Occipital lobe (tissue), 2 donors: ENCODE measurements around the gene KIFC1. TPM values are rescaled to one million over a fixed set of nuclear protein-coding genes. Genes with fewer than 3 reads are reported as not detected.
"Not testable (repeated sequence)": the region's sequence is repeated elsewhere in the genome, so short reads cannot be mapped to it uniquely, and the experiment has no call there.

Source experiments
- DNase-seq: peaks from one replicate; lab custom pipeline; 2025; lab: John Stamatoyannopoulos, UW
- total RNA-seq: library from RNA; depleted of rRNA; stranded (reverse); fragments of >200 nt; gene quantifications from one replicate; pipeline ENCODE4 v1.2.3, GENCODE V29; 2014

KIFC1 gene
- total RNA-seq, 1 donor from 2014 or later = 3.6 TPM

DNA sequence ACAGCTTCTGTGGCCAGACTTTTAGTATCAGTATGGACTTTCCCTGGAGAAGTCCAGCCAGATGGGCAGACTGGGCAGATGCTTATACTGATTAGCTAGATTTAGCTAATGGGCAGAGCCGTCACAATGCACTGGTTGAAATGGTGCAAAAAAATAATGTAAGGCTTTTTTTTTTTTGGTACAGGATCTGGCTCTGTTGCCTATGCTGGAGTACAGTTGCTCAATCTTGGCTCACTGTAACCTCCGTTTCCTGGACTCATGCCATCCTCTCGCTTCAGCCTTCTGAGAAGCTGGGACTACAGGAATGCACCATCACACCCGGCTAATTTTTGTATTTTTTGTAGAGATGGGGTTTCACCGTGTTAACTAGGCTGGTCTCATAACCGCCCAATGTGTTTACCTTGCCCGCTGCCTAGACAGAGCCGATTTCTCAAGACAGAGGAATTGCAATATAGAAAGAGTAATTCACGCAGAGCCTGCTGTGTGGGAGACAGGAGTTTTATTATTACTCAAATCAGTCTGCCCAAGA is 16.4 kb upstream of the KIFC1 start:
- no peak for DNase-seq

DNA sequence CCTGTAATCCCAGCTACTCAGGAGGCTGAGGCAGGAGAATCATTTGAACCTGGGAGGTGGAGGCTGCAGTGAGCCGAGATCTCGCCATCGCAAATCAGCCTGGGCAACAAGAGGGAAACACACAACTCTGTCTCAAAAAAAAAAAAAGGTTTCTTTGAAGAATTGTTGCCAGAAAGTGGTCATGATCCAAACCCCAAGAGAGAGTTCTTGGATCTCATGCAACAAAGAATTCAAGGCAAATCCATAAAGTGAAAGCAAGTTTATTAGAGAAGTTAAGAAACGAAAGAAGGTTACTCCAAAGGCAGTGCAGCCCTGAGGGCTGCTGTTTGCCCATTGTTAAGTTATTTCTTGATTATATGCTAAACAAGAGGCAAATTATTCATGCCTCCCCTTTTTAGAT is 14.5 kb upstream of the KIFC1 start:
- no peak for DNase-seq

DNA sequence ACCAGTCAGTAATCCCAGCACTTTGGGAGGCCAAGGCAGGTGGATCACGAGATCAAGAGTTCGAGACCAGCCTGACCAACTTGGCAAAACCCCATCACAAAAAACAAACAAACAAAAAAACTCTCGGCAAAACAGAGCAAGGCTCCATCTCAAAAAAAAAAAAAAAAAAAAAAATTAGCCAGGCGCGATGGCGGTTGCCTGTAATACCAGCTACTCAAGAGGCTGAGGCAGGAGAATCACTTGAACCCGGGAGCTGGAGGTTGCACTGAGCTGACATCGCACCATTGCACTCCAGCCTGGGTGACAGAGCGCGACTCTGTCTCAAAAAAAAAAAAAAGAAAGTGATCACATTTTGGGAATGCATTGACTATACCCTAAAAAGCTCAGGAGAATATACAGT is 12.4 kb upstream of the KIFC1 start:
- DNase-seq = not testable (repeated sequence)

DNA sequence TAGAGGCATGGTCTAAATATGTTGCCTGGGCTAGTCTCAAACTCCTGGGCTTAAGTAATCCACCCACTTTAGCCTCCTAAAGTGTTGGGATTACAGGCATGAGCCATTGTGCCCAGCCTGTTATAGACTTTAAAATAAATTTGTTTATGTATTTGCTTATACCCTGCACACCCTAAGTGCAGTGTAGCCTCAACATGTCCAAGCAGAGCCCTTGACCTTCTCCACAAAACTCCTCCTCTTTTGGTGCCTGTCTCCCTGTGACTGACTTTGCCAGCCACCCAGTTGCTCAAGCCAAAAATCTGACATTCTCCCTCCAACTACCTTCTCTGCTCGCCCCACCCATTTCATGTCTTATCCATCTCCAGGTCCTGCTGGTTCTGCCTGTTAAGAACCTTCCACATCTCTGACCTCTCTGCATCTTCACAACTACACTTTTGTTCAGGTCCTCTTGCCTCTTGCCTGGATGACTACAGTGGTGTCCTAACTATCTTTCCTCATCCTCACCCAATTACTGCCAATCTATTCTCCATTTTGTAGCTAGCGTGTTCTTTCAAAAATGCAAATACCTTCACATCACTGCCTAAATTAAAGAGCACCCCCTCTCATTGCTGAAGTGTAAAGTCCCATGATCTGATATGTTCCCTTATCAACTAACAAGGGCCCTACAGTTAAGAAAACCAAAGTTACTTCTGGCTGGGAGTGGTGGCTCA is 11.2 kb upstream of the KIFC1 start:
- DNase-seq = no peak

DNA sequence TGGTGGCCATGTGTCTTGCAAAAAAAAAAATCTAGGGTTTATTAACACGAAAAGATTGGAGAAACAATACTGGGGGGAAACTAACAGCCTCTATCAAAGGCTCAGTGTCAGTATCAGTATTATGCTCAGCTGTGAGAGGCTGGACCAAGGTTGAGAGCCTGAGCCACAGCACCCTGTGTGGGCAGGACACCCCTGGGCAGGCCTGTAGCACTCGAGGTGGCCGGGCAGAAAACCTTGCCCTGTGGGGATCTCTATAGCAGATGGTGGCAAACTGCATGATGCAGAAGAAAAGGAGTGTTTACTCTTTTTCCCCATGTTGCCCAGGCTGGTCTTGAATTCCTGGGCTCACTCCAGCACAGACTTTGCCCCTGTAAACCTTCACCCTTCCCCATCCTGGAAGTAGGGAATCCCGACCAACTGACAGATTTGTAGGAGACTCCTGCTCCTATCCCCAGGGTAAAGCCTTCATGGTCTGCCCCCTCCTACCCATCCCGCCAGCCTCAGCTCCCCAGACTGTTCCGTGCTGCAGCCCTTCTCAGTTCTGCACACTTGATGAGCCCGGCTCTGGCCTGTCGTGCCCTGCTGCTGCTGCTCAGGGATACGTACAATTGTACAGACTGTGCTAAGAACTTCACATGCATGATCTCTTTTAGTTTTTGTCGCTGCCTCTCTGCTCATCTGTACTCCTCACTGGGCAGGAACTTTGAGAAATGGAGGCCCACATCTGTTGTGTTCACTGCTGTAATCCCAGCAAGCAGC is 8.0 kb upstream of the KIFC1 start:
- no peak for DNase-seq

DNA sequence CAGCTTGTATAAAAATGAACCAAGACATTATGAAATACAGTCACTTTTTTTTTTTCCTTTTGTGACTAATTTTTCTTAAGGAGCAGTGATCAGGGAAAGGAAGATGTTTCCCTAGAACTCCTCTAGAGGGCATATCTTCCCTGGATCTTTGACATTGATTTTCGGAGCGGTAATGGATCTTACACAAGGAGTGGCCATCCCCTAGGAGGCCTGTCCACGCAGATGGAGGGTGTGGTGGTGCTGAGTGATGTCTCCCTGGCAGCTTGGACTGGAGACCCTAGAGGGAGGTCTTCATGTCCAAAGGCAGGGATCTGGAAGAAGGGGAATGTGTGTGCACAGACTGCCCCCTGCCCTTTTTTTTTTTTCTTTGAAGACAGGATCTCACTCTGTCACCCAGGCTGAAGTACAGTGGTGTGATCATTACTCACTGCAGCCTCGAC is 7.0 kb upstream of the KIFC1 start:
- DNase-seq = no peak

DNA sequence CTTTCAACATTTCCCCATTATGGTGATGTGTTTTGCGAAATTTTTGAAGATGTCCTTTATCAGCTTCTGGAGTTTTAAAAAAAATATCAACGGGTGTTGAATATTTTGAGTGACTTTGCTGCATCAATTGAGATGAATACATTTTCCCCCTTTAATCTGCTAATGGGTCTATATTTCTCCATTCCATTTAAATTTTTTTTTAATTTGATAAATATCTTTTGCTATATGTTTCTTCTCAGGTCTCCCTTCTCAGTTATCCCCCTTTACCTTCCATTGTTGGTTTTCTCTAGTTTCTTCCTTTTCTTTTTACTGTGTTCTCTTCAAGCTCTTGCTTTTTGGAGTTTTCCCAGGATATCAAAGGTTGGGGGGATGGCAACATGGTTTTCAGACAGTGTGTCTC is 1.4 kb upstream of the KIFC1 start:
- no peak for DNase-seq

DNA sequence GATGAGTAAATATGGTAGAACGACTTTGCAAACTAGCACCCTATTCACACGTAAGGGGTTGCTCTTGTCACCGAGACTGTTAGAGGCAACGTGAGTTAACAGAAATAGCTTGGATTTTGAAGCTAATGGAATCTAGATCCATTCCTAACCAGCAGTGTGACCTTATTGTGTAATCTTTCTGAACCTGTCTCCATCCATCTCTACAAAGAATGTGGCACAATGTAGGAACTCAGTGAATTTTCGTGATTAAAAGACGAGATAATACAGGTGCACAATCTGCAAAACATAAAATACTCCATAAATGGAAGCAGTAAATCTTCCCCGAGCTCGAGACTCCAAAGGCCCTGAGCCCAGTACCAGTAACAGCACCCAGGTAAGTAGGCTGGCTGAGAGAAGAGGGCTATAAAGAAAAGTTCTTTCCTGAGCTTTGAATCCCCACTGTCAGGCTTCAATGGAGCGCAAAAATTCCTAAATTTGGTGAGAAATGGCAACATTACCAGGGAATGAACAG is 801 bp upstream of the KIFC1 start:
- no peak for DNase-seq

DNA sequence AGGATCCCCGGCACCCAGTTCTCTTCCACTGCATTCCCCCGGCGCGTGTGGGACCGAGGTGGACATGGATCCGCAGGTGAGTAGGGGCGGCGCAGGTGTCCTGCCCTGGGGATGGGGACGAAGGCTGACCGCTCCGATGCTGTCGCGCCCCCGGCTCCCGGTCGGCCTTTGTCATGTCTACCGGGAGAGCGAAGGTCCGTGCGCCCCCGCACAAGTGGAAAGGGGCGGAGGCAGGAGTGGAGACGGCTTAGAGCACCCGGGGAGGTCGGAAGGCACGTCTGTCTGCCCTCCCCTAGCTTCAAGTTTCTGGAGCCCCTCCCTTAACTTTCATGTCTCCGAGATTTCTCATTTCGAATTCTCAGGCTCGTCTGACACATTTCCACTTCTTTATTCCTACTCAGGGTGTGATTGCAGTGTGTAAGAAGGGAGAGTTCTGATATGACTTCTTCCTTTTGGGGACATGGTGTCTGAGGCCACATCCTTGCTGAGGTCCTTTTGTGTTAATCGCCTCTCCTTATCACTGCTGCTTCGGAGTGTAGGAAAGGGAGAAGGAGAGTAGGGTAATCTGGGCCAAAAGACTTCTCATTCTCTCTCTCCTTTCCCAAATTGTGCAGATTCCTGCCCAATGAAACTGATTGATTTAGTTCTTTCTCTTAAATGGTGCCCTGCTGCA is 435 bp downstream of the KIFC1 start:
- DNase-seq = no peak

DNA sequence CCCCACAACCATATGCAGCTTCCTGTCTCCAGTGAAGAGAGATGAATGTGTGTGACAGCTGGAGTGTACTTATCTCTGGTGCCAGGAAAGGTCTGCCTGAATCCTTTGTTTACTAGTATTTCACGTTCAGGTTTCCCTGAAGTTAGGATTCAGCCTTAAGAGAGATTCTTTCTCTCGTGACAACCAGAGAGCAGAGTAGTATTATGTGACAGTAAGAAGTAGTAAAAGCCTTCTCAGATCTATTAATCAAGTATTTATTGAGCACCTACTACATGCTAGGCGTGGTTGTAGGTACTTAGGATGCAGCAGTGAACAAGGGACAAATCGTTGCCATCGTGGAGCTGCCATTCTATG is 949 bp downstream of the KIFC1 start:
- DNase-seq = no peak

DNA sequence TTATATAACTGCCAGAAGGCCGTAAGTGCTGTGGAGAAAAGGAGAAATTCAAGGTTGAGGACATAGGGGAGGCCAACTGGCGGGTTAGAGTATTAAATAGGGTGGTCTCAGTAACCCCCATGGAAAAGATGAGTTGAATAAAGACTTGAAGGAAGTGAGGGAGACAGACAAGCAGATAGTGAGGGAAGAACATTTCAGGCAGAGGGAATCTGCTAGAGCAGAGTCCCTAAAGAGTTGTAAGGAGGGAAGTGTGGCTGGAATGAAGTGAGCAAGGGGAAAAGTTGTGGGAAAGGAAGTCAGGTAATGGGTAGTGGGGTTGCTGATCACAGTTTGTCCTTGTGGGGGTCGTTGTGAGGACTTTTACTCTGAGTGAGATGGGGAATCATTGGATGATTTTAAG is 1.4 kb downstream of the KIFC1 start:
- DNase-seq = no peak

DNA sequence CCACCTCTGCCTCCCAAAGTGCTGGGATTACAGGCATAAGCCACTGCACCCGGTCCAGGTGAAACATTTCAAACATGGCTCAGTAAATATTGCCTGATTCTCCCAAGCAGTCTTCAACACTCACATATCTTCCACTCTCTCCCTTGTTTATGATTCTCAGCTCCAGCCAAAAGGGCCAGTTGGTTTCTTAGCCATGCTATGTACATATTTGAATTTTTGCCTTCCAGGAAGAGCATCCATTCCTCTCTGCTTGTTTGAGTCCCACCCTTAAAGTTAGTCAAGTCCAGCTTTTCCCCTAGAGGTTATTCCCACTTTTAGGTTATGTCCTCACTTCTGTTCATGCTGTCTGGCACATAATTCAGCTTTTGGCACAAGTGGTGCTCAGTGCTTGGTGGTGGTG is 5.9 kb downstream of the KIFC1 start:
- no peak for DNase-seq

DNA sequence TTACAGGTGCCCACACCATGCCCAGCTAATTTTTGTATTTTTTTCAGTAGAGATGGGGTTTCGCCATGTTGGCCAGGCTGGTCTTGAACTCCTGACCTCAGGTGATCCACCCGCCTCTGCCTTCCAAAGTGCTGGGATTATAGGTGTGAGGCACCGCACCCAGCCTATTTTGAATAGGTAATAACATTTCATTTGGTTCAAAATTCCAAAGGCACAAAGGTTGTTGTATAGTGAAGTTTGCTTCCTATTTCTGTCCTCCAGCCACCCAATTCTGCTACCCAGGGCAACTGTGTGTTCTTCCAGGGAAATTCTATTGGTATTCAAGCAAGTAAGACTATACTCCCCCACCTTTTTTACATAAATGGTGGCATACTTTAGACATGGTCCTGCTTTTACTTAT is 7.0 kb downstream of the KIFC1 start:
- DNase-seq = not testable (repeated sequence)

DNA sequence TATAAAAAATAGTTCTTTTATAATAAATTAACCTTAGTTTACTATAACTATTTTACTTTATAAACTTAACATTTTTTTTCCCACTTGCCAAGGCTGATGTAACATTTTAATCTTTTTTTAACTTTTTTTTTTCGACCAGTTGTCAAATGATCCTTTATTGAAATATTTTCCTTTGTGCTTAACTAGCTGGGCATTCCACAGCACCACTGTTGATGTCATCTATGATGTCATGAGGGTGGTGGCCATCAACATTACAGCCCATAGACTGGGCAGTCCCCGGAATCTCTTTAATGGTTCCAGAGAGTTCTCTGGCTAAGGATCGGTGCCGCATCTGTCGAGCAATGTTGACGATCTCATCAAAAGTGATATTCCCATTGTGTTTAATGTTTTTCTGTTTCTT is 8.3 kb downstream of the KIFC1 start:
- DNase-seq = not testable (repeated sequence)

DNA sequence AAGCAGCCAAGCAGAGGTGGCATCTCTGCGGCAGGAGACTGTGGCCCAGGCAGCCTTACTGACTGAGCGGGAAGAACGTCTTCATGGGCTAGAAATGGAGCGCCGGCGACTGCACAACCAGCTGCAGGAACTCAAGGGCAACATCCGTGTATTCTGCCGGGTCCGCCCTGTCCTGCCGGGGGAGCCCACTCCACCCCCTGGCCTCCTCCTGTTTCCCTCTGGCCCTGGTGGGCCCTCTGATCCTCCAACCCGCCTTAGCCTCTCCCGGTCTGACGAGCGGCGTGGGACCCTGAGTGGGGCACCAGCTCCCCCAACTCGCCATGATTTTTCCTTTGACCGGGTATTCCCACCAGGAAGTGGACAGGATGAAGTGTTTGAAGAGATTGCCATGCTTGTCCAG is 13.3 kb downstream of the KIFC1 start:
- DNase-seq = no peak

DNA sequence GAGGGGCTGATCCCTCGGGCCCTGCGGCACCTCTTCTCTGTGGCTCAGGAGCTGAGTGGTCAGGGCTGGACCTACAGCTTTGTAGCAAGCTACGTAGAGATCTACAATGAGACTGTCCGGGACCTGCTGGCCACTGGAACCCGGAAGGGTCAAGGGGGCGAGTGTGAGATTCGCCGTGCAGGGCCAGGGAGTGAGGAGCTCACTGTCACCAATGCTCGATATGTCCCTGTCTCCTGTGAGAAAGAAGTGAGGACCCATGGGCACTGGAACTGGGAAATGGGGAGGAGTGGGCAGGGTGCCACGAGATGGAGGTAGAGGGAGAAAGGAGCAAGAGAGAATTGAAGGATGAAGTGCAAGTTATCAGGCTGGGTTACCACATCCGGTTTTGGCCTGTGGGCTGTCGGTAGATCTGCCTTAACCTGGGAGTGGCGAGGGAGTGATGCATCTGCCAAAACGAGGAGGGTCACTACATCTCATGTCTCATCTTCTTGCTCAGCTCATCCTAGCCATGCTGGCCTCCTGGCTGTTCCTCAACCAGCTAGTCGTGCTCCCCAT is 13.8 kb downstream of the KIFC1 start:
- DNase-seq = no peak

DNA sequence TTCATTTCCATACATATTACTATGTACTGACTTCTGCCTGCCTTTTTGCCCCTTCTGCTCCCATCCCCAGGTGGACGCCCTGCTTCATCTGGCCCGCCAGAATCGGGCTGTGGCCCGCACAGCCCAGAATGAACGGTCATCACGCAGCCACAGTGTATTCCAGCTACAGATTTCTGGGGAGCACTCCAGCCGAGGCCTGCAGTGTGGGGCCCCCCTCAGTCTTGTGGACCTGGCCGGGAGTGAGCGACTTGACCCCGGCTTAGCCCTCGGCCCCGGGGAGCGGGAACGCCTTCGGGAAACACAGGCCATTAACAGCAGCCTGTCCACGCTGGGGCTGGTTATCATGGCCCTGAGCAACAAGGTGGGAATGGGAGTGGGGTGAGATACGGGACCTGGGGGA is 14.5 kb downstream of the KIFC1 start:
- DNase-seq = no peak

DNA sequence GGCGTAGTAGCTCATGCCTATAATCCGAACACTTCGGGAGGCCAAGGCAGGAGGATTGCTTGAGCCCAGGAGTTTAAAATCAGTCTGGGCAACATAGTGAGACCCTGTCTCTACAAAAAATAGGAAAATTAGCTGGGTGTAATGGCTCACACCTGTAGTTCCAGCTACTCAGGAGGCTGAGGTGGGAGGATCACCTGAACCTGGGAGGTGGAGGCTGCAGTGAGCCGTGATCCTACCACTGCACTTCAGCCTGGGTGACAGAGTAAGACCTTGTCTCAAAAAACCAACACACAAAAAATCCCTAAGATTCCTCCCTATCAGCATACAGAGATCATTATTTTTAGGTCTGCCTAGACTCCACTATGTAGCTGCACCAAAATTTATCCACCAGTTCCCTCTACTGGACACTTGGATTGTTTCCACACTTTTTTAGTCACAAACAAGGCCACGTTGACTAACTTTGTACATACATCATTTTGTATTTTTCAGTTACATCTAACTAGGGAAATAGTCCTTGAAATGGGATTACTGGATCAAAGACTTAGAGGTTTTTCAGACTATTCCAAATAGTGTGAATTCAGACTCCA is 15.6 kb downstream of the KIFC1 start:
- DNase-seq = no peak

DNA sequence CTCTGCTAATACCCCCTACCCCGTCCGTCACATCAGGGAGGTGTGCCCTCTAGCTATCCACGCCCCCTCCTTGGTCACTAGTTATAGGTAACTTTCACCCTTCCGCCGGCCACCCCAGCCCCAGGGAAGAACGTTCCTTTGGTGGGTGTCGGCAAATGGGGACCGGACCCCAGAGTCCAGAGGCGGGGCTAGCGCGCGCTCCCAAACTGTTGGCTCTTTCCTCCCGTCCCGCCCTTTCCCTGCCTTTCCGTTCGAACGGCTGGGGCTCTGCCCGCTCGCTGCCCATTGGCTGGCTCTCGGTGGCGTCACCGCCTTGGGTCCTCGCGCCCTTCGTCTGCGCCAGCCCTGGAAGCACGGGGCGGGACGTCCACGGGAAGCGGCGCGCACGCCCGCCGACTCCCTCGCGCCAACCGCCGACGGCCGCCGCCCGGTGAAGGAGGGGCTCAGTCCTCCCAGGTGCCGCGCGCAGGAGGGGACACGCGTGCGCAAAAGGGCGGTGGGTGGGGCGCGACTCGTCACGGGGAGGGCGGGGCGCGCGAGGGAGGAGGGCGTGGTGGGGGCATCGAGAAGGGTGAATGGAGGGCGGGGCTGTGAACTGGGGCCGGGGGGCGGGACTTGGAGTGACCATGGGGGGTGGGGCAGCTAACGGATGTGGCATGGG is 18.6 kb downstream of the KIFC1 start:
- peak; percentile 97 for DNase-seq

DNA sequence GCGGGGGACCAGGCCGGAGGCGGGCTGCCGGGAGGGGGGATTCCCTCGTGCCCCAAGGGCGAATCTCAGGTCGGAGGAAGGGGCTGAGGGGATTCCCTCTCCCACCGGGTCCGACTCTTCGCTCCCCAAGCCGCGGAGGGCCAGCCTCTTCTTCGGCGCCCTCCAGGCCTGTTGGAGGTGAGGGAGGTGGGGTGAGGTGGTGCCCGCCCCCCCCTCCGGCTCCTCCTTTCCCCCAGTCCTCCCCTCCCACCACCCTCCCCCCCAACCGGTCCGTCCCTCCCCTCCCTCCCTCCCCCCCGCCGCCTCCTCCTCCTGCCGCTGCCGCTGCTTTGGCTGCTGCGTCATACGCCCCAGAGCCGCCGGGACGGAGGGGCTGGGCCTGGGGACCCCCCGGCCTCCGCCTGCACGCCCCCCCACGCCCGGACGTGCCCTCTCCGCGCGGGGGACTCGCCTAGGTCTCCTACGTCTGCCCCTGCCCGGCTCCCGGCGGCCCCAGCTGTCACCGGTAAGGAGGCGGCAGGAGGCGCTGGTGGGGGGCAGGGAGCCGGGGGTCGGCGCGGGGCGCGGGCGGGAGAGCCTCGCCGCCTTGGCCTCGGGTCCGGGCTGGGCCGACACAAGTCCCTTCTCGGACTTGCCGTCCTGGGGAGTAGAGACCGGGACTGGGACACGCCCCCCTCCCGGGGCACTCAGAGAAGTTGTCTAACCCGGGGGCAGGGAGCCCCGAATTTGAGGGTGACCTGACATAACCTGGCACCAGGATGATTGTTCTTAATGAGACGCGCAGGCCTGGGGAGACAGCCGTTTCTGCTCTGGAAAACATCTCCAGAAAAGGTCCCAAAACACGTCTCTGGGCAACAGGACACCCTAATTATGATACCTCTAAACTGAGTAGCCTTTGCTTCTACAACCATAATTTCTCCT is 19.3 kb downstream of the KIFC1 start, which contains the start of gene PHF1:
Gene PHF1, plus strand, starts transcription at position 304 of the 921 bp plus-strand sequence. CDS start 1,250 bp downstream, outside the sequence.
- DNase-seq = peak; percentile 73
